ENCODE data around the gene CAMK2D. TPM values are rescaled to one million over a fixed set of nuclear protein-coding genes. Genes with fewer than 3 reads are reported as not detected.
A peak's percentile ranks its signal among the peaks of the same experiment; 100 is the strongest.

Gene CAMK2D
- total and polyA plus RNA-seq, 2 donors (not counting 1 experiment from before 2014, with no cell fraction given), result 120 to 262 TPM

DNA sequence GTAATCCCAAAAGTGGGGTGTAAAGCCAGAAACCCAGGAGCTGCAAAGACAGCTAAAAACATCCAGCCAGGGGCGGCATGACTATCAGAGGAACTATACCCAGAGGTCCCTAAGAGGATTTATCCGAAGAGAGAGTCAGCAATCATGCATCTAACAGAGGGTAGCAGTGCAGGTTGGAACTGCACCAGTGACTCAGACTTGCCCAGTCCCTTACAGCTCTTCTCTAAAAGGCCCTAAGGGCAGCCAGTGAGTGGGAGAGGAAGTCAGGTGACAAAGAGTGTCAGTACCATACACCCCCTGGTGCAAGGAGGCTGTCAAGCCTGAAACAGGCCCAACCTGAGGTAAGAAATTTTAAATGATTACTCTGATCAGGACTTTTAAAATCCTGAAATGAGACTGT lies 88.1 kb downstream of the CAMK2D start:
- Histone ChIP-seq H3K4me3 (replicated peaks in 1 of 4; ENCODE audit: control extremely low read depth in 1 of 4, insufficient read depth in 1 of 4, low read depth in 3 of 4, low read length in 4 of 4) (no peak overlapping the region), H4K20me1 (ENCODE audit: control insufficient read depth, extremely low read depth, insufficient read depth, low read length) (no peaks in the 10 kb centered on the region), H3K4me1 (ENCODE audit: control insufficient read depth, extremely low read depth, insufficient read depth, low read length) (no peaks in the 10 kb centered on the region), H3K79me2 (ENCODE audit: control insufficient read depth, insufficient read depth, low read length) (peaks cover 43% of the 10 kb centered on the region), H3K9me3 (ENCODE audit: control insufficient read depth, insufficient read depth, low read depth, low read length) (no peaks in the 10 kb centered on the region), H3K36me3 (ENCODE audit: control insufficient read depth, insufficient read depth, low read length) (peaks cover 2% of the 10 kb centered on the region), H3K4me2 (ENCODE audit: extremely low read depth, insufficient read depth, low read length) (no peak overlapping the region), H3K27me3 (ENCODE audit: control insufficient read depth, insufficient read depth, low read length) (no peaks in the 10 kb centered on the region), H3K27ac (ENCODE audit: insufficient read depth, low read length) (no peak overlapping the region), H3K9ac (ENCODE audit: insufficient read depth, low read length) (no peak overlapping the region), H2AFZ (ENCODE audit: low read length) (no peak overlapping the region)
- TF ChIP-seq EZH2 (IDR thresholded peaks at IDR 0.05; ENCODE audit: low read length, missing control alignments), result no peak
- TF ChIP-seq, protein P1, sequence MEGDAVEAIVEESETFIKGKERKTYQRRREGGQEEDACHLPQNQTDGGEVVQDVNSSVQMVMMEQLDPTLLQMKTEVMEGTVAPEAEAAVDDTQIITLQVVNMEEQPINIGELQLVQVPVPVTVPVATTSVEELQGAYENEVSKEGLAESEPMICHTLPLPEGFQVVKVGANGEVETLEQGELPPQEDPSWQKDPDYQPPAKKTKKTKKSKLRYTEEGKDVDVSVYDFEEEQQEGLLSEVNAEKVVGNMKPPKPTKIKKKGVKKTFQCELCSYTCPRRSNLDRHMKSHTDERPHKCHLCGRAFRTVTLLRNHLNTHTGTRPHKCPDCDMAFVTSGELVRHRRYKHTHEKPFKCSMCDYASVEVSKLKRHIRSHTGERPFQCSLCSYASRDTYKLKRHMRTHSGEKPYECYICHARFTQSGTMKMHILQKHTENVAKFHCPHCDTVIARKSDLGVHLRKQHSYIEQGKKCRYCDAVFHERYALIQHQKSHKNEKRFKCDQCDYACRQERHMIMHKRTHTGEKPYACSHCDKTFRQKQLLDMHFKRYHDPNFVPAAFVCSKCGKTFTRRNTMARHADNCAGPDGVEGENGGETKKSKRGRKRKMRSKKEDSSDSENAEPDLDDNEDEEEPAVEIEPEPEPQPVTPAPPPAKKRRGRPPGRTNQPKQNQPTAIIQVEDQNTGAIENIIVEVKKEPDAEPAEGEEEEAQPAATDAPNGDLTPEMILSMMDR (conservative IDR thresholded peaks at IDR 0.05 in 1 of 2, IDR thresholded peaks at IDR 0.05 in 1 of 2; ENCODE audit: low read depth in 1 of 2, low read length in 2 of 2), result no peak
- DNase-seq (ENCODE audit: low read depth in 2 of 2), result peak in 1 of 2 donors; percentile 33

DNA sequence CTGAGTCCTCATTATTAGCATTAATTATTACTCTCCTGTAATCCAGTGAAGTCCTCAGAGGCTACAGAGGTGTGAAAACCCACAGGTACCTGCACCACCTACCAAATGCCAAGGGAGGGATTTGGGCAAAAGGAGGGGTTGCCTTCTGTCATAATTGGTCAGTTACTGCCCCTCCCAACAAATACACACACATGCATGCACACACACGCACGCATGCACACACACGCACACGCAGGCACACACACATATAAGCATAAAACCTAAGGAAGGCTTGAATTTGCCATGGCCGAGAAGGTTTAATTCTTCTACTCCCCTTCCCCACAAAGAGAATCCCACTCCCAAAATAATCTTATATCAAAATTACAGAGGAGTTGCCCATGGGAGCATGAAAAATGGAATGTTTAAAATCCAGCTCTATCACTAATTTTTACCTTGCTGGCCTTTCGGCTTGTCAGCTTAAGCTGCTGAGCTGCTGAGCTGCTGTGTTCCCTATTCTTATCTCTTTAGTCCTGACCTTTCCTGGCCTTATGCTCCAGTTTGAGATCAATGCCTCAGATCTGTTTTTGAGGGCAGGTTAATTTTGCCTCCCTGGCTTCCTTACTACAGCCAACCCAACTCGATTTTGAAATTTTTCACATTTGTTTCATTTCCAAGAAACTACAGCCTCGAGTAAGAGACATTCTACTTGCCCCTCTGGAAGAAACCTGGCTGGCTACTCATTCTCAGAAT lies 95.0 kb downstream of the CAMK2D start:
- Histone ChIP-seq H3K4me2 (ENCODE audit: extremely low read depth, insufficient read depth, low read length) (no peak overlapping the region), H3K4me1 (ENCODE audit: control insufficient read depth, extremely low read depth, insufficient read depth, low read length) (peaks cover 2% of the 10 kb centered on the region), H3K9ac (ENCODE audit: insufficient read depth, low read length) (no peak overlapping the region), H2AFZ (ENCODE audit: low read length) (no peak overlapping the region), H3K27me3 (ENCODE audit: control insufficient read depth, insufficient read depth, low read length) (no peaks in the 10 kb centered on the region), H3K79me2 (ENCODE audit: control insufficient read depth, insufficient read depth, low read length) (peaks cover 43% of the 10 kb centered on the region), H3K27ac (ENCODE audit: insufficient read depth, low read length) (no peak overlapping the region), H3K36me3 (ENCODE audit: control insufficient read depth, insufficient read depth, low read length) (peaks cover 2% of the 10 kb centered on the region), H3K4me3 (replicated peaks in 1 of 4; ENCODE audit: control extremely low read depth in 1 of 4, insufficient read depth in 1 of 4, low read depth in 3 of 4, low read length in 4 of 4) (no peak overlapping the region), H4K20me1 (ENCODE audit: control insufficient read depth, extremely low read depth, insufficient read depth, low read length) (no peaks in the 10 kb centered on the region), H3K9me3 (ENCODE audit: control insufficient read depth, insufficient read depth, low read depth, low read length) (no peaks in the 10 kb centered on the region)
- TF ChIP-seq, protein P1 (conservative IDR thresholded peaks at IDR 0.05 in 1 of 2, IDR thresholded peaks at IDR 0.05 in 1 of 2; ENCODE audit: low read depth in 1 of 2, low read length in 2 of 2), result no peak
- TF ChIP-seq EZH2 (IDR thresholded peaks at IDR 0.05; ENCODE audit: low read length, missing control alignments), result no peak
- DNase-seq (ENCODE audit: low read depth in 2 of 2), result no peak

DNA sequence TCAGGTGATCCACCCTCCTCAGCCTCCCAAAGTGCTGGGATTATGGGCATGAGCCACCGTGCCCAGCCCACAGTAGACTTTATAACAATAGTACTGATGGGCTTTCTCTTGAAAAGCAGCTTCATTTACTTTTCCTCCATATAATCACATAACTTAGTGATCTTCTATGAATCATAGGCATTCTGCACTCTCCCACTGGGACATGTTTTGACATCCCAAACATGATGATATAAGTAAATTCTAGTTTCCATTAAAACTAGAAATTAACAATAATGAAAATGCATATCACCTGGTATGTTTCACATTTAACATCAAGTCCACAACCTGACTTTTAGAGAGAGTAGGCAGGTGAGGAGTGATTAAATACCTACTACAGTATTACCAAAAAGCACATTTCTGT lies 96.5 kb downstream of the CAMK2D start:
- no peak overlapping the region for H2AFZ ChIP-seq (ENCODE audit: low read length)
- peaks cover 41% of the 10 kb centered on the region for H3K79me2 ChIP-seq (ENCODE audit: control insufficient read depth, insufficient read depth, low read length)
- no peak for DNase-seq (ENCODE audit: low read depth in 2 of 2)
- H3K9me3 ChIP-seq (ENCODE audit: control insufficient read depth, insufficient read depth, low read depth, low read length), result no peaks in the 10 kb centered on the region
- no peak overlapping the region for H3K4me2 ChIP-seq (ENCODE audit: extremely low read depth, insufficient read depth, low read length)
- peaks cover 2% of the 10 kb centered on the region for H3K4me1 ChIP-seq (ENCODE audit: control insufficient read depth, extremely low read depth, insufficient read depth, low read length)
- no peak overlapping the region for H3K9ac ChIP-seq (ENCODE audit: insufficient read depth, low read length)
- peaks cover 2% of the 10 kb centered on the region for H3K36me3 ChIP-seq (ENCODE audit: control insufficient read depth, insufficient read depth, low read length)
- H3K27me3 ChIP-seq (ENCODE audit: control insufficient read depth, insufficient read depth, low read length), result no peaks in the 10 kb centered on the region
- no peak overlapping the region for H3K4me3 ChIP-seq (replicated peaks in 1 of 4; ENCODE audit: control extremely low read depth in 1 of 4, insufficient read depth in 1 of 4, low read depth in 3 of 4, low read length in 4 of 4)
- no peak for TF ChIP-seq EZH2 (IDR thresholded peaks at IDR 0.05; ENCODE audit: low read length, missing control alignments)
- TF ChIP-seq, protein P1 (conservative IDR thresholded peaks at IDR 0.05 in 1 of 2, IDR thresholded peaks at IDR 0.05 in 1 of 2; ENCODE audit: low read depth in 1 of 2, low read length in 2 of 2), result no peak
- H3K27ac ChIP-seq (ENCODE audit: insufficient read depth, low read length), result no peak overlapping the region
- H4K20me1 ChIP-seq (ENCODE audit: control insufficient read depth, extremely low read depth, insufficient read depth, low read length), result no peaks in the 10 kb centered on the region

Measured in fibroblast of lung (primary cell).